ENCODE measurements around the gene SORCS2. TPM values are rescaled to one million over a fixed set of nuclear protein-coding genes. Genes with fewer than 3 reads are reported as not detected.

The SORCS2 gene
- total and polyA plus RNA-seq, 2 experiments from 2014 or later = 0.38 to 1.4 TPM

GRCh38 chr4:7397206-7398103 is 205.1 kb downstream of the SORCS2 start:
- Histone ChIP-seq H3K79me2 (ENCODE audit: insufficient read depth) (no peaks in the 10 kb centered on the region), H3K4me1 (ENCODE audit: insufficient read depth) (no peaks in the 10 kb centered on the region), H2AFZ (no peak overlapping the region), H4K20me1 (ENCODE audit: insufficient read depth) (no peaks in the 10 kb centered on the region), H3K27ac (no peak overlapping the region), H3F3A (ENCODE audit: insufficient read depth) (no peaks in the 10 kb centered on the region), H3K9me3 (ENCODE audit: low read depth) (no peaks in the 10 kb centered on the region), H3K27me3 (replicated peaks; ENCODE audit: insufficient read depth) (peaks cover 16% of the 10 kb centered on the region), H3K36me3 (ENCODE audit: low read depth) (no peaks in the 10 kb centered on the region), H3K4me3 (no peak overlapping the region), H3K9me2 (ENCODE audit: insufficient read depth) (no peaks in the 10 kb centered on the region), H3K4me2 (ENCODE audit: unreplicated experiment) (no peak overlapping the region), H3K9ac (no peak overlapping the region)
- 73 to 75% methylated on average over 24 of the region's 24 CpGs for WGBS, 2 experiments (ENCODE audit: low coverage in 1 of 2, low lambda C conversion rate in 2 of 2, missing lambda C conversion rate in 2 of 2)
- no peak for DNase-seq
- TF ChIP-seq EZH2phosphoT487 (IDR thresholded peaks at IDR 0.05; ENCODE audit: insufficient read depth, low read depth) = no peak
- no peak for TF ChIP-seq EZH2 (IDR thresholded peaks at IDR 0.05; ENCODE audit: insufficient read depth, poor library complexity, severe bottlenecking)
- in situ Hi-C loops (cut with MboI) = no loop called here

GRCh38 chr4:7398104-7398423 is 205.7 kb downstream of the SORCS2 start:
- Histone ChIP-seq H3K27ac (no peak overlapping the region), H4K20me1 (ENCODE audit: insufficient read depth) (no peaks in the 10 kb centered on the region), H3K27me3 (replicated peaks; ENCODE audit: insufficient read depth) (peaks cover 19% of the 10 kb centered on the region), H3F3A (ENCODE audit: insufficient read depth) (no peaks in the 10 kb centered on the region), H3K4me3 (no peak overlapping the region), H2AFZ (no peak overlapping the region), H3K9ac (no peak overlapping the region), H3K4me1 (ENCODE audit: insufficient read depth) (no peaks in the 10 kb centered on the region), H3K36me3 (ENCODE audit: low read depth) (no peaks in the 10 kb centered on the region), H3K9me2 (ENCODE audit: insufficient read depth) (no peaks in the 10 kb centered on the region), H3K9me3 (ENCODE audit: low read depth) (no peaks in the 10 kb centered on the region), H3K79me2 (ENCODE audit: insufficient read depth) (no peaks in the 10 kb centered on the region), H3K4me2 (ENCODE audit: unreplicated experiment) (no peak overlapping the region)
- no peak for DNase-seq
- TF ChIP-seq EZH2 (IDR thresholded peaks at IDR 0.05; ENCODE audit: insufficient read depth, poor library complexity, severe bottlenecking) (no peak), EZH2phosphoT487 (IDR thresholded peaks at IDR 0.05; ENCODE audit: insufficient read depth, low read depth) (no peak)
- in situ Hi-C loops (cut with MboI) = no loop called here
- WGBS, 2 experiments (ENCODE audit: low coverage in 1 of 2, low lambda C conversion rate in 2 of 2, missing lambda C conversion rate in 2 of 2) = 88 to 98% methylated on average over 6 of the region's 6 CpGs

GRCh38 chr4:7398788-7399439 is 206.6 kb downstream of the SORCS2 start:
- H3K4me3 ChIP-seq = no peak overlapping the region
- H3K27me3 ChIP-seq (replicated peaks; ENCODE audit: insufficient read depth) = peaks cover 15% of the 10 kb centered on the region
- no peak overlapping the region for H3K27ac ChIP-seq
- H3K79me2 ChIP-seq (ENCODE audit: insufficient read depth) = no peaks in the 10 kb centered on the region
- no peaks in the 10 kb centered on the region for H3F3A ChIP-seq (ENCODE audit: insufficient read depth)
- no peak overlapping the region for H3K9ac ChIP-seq
- H3K4me1 ChIP-seq (ENCODE audit: insufficient read depth) = no peaks in the 10 kb centered on the region
- WGBS, 2 experiments (ENCODE audit: low coverage in 1 of 2, low lambda C conversion rate in 2 of 2, missing lambda C conversion rate in 2 of 2) = 59 to 67% methylated on average over 8 of the region's 8 CpGs
- no peak overlapping the region for H2AFZ ChIP-seq
- H3K9me3 ChIP-seq (ENCODE audit: low read depth) = no peaks in the 10 kb centered on the region
- no peak overlapping the region for H3K4me2 ChIP-seq (ENCODE audit: unreplicated experiment)
- H4K20me1 ChIP-seq (ENCODE audit: insufficient read depth) = no peaks in the 10 kb centered on the region
- no peaks in the 10 kb centered on the region for H3K36me3 ChIP-seq (ENCODE audit: low read depth)
- DNase-seq = no peak
- TF ChIP-seq EZH2phosphoT487 (IDR thresholded peaks at IDR 0.05; ENCODE audit: insufficient read depth, low read depth) (no peak), EZH2 (IDR thresholded peaks at IDR 0.05; ENCODE audit: insufficient read depth, poor library complexity, severe bottlenecking) (no peak)
- no peaks in the 10 kb centered on the region for H3K9me2 ChIP-seq (ENCODE audit: insufficient read depth)
- in situ Hi-C loops (cut with MboI) = no loop called here

- Histone ChIP-seq H3K27me3 (replicated peaks; ENCODE audit: insufficient read depth) (peaks cover 15% of the 10 kb centered on the region), H2AFZ (no peak overlapping the region), H3K4me3 (no peak overlapping the region), H3K4me2 (ENCODE audit: unreplicated experiment) (no peak overlapping the region), H3K79me2 (ENCODE audit: insufficient read depth) (no peaks in the 10 kb centered on the region), H3K27ac (no peak overlapping the region), H3K4me1 (ENCODE audit: insufficient read depth) (no peaks in the 10 kb centered on the region), H4K20me1 (ENCODE audit: insufficient read depth) (no peaks in the 10 kb centered on the region), H3K9me2 (ENCODE audit: insufficient read depth) (no peaks in the 10 kb centered on the region), H3F3A (ENCODE audit: insufficient read depth) (no peaks in the 10 kb centered on the region), H3K9ac (no peak overlapping the region), H3K9me3 (ENCODE audit: low read depth) (no peaks in the 10 kb centered on the region), H3K36me3 (ENCODE audit: low read depth) (no peaks in the 10 kb centered on the region)
- WGBS, 2 experiments (ENCODE audit: low coverage in 1 of 2, low lambda C conversion rate in 2 of 2, missing lambda C conversion rate in 2 of 2) = 53% methylated on average over 16 of the region's 16 CpGs
- in situ Hi-C loops (cut with MboI) = no loop called here
- DNase-seq = no peak
- no peak for TF ChIP-seq EZH2phosphoT487 (IDR thresholded peaks at IDR 0.05; ENCODE audit: insufficient read depth, low read depth)
These were observed 207.3 kb downstream of the SORCS2 start for GRCh38 chr4:7399440-7400234.

Measured in GM23248 (cell line).